ENCODE measurements around the gene ZNF358. TPM values are rescaled to one million over a fixed set of nuclear protein-coding genes. Genes with fewer than 3 reads are reported as not detected.

Gene ZNF358
- total and polyA plus RNA-seq, 2 of the 13 experiments (the other 11 are each of a cell fraction or from before 2014, with no cell fraction given), result 9.1 to 37.0 TPM

- Histone ChIP-seq H3K79me2 (ENCODE audit: insufficient read depth, low read length) (no peaks in the 10 kb centered on the region), H3K27me3 (ENCODE audit: control insufficient read depth in 1 of 2, insufficient read depth in 2 of 2, low read length in 2 of 2) (peaks cover 0 to 5% of the 10 kb centered on the region in 2 experiments; a peak in 3 of 5 replicates), H3K4me1 (ENCODE audit: insufficient read depth, low read length) (peaks cover 8% of the 10 kb centered on the region), H3K4me2 (ENCODE audit: low read depth, low read length) (no peak overlapping the region), H3K27ac (ENCODE audit: extremely low read length, insufficient read depth, low read length) (no peak overlapping the region), H3K36me3 (replicated peaks in 1 of 2; ENCODE audit: control insufficient read depth in 1 of 2, insufficient read depth in 2 of 2, low read length in 2 of 2) (no peaks in the 10 kb centered on the region), H3K9ac (ENCODE audit: insufficient read depth, low read depth, low read length) (no peak overlapping the region), H3K9me3 (ENCODE audit: low read length) (no peaks in the 10 kb centered on the region), H3K4me3 (replicated peaks in 1 of 3; ENCODE audit: insufficient read depth in 1 of 3, low read depth in 2 of 3, low read length in 3 of 3) (no peak overlapping the region), H2AFZ (ENCODE audit: low read length) (no peak overlapping the region), H4K20me1 (ENCODE audit: insufficient read depth, low read length) (no peaks in the 10 kb centered on the region)
- no peak for ATAC-seq
- FAIRE-seq, result no peak
- CTCF ChIA-PET (ENCODE audit: low intra/inter-chr PET ratio, low total read pairs), result no interaction called here
- in situ Hi-C loops (cut with HindIII; ENCODE audit: extremely low pct_ligation_motif_present, low pct_unique_long_range_greater_than_20kb) (no loop called here), intact Hi-C loops (cut with micrococcal nuclease; ENCODE audit: unreplicated experiment) (no loop called here)
- TF ChIP-seq CREBL2 (CRISPR knock-in tag; IDR thresholded peaks at IDR 0.05; ENCODE audit: borderline replicate concordance) (no peak), ZNF280D (CRISPR knock-in tag; IDR thresholded peaks at IDR 0.05) (no peak), ZBTB7A (CRISPR knock-in tag; IDR thresholded peaks at IDR 0.05) (no peak), CHD2 (IDR thresholded peaks at IDR 0.05; ENCODE audit: low read depth, low read length) (no peak), PAWR (CRISPR knock-in tag; IDR thresholded peaks at IDR 0.05; ENCODE audit: borderline replicate concordance) (no peak), ZMYM3 (CRISPR knock-in tag; IDR thresholded peaks at IDR 0.05) (0 out of 2 replicates have a peak, but pooled peaks have one; percentile 28), POGZ (CRISPR knock-in tag; IDR thresholded peaks at IDR 0.05) (no peak), ZNF629 (CRISPR knock-in tag; conservative IDR thresholded peaks at IDR 0.05) (peak; percentile 79)
- WGBS (ENCODE audit: low lambda C conversion rate), result 13% methylated on average over 1 of the region's 2 CpGs
- POLR2A ChIA-PET, result no interaction called here
- no peak for DNase-seq (ENCODE audit: low spot score)
- BruUV-seq (replicated peaks), result no TSS peak
These were observed 13.4 kb upstream of the ZNF358 start for GRCh38 chr19:7502552-7502951.

Data from HepG2 (cell line).